GM18867 (cell line): ENCODE data around the gene MBNL2.

Source experiments
- ATAC-seq: cut with Tn5 transposase; IDR thresholded peaks from one replicate; pipeline ENCODE4 v1.9.1; 2021; ENCODE audit warnings: mild to moderate bottlenecking, moderate library complexity; ENCODE audit not compliant: unreplicated experiment

Gene MBNL2

GRCh38 chr13:97319113-97319720 lies 97.1 kb downstream of the MBNL2 start:
- ATAC-seq: no peak

- ATAC-seq: no peak
These were observed 99.0 kb downstream of the MBNL2 start for GRCh38 chr13:97321101-97321500.

GRCh38 chr13:97321616-97322321 lies 99.6 kb downstream of the MBNL2 start:
- no peak for ATAC-seq

GRCh38 chr13:97322740-97323342 lies 100.7 kb downstream of the MBNL2 start:
- no peak for ATAC-seq

- no peak for ATAC-seq
These were observed 102.0 kb downstream of the MBNL2 start for GRCh38 chr13:97324115-97324514.

- no peak for ATAC-seq
These were observed 103.6 kb downstream of the MBNL2 start for GRCh38 chr13:97325738-97326137.

GRCh38 chr13:97327086-97327485 lies 105.0 kb downstream of the MBNL2 start:
- ATAC-seq: no peak

- ATAC-seq: no peak
These were observed 105.5 kb downstream of the MBNL2 start for GRCh38 chr13:97327506-97328221.

- ATAC-seq: no peak
These were observed 106.2 kb downstream of the MBNL2 start for GRCh38 chr13:97328222-97328790.

- ATAC-seq: no peak
These were observed 107.2 kb downstream of the MBNL2 start for GRCh38 chr13:97329331-97329730.

GRCh38 chr13:97330448-97330847 lies 108.3 kb downstream of the MBNL2 start:
- ATAC-seq: no peak

- no peak for ATAC-seq
These were observed 110.6 kb downstream of the MBNL2 start for GRCh38 chr13:97332742-97333141.

GRCh38 chr13:97333983-97334382 lies 111.8 kb downstream of the MBNL2 start:
- no peak for ATAC-seq

GRCh38 chr13:97334690-97335089 lies 112.6 kb downstream of the MBNL2 start:
- ATAC-seq: no peak

GRCh38 chr13:97335488-97336134 lies 113.5 kb downstream of the MBNL2 start:
- ATAC-seq: no peak

GRCh38 chr13:97337985-97338499 lies 115.9 kb downstream of the MBNL2 start:
- no peak for ATAC-seq

GRCh38 chr13:97338571-97338970 lies 116.4 kb downstream of the MBNL2 start:
- no peak for ATAC-seq

- no peak for ATAC-seq
These were observed 117.2 kb downstream of the MBNL2 start for GRCh38 chr13:97339019-97339987.

GRCh38 chr13:97339988-97340749 lies 118.0 kb downstream of the MBNL2 start:
- ATAC-seq: no peak
